ENCODE data around the gene SLC22A16.
"Not testable (repeated sequence)": the region's sequence is repeated elsewhere in the genome, so short reads cannot be mapped to it uniquely, and the experiment has no call there.

Gene SLC22A16

DNA sequence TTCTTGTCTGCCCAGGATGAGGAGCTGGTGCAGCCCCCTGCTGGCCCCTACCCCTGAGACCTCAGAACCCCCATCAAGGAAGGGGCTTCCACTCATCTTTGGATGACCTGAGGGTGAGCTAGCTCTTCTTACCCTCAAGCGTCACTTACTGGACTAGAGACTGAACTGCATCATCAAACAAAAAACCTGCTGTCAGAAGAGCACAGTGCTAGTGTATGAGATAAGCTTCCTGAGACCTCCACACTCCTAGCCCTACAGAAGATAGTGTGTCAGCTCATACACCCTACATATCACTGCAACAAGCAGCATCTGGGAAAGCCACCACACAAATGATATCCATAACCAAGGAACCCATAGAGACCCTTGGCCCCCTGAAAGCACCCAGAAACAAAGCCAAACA, 15.0 kb downstream of the SLC22A16 start:
- no peak overlapping the region for H3K27ac ChIP-seq
- TF ChIP-seq ZFX (IDR thresholded peaks at IDR 0.05; ENCODE audit: borderline replicate concordance) = no peak
- no peak for TF ChIP-seq CTCF (IDR thresholded peaks at IDR 0.05)

- TF ChIP-seq ZFX (IDR thresholded peaks at IDR 0.05; ENCODE audit: borderline replicate concordance) (no peak), CTCF (IDR thresholded peaks at IDR 0.05) (no peak)
- H3K27ac ChIP-seq = no peak overlapping the region
Measured at GRCh38 chr6:110459137-110459536, 17.3 kb downstream of the SLC22A16 start.

DNA sequence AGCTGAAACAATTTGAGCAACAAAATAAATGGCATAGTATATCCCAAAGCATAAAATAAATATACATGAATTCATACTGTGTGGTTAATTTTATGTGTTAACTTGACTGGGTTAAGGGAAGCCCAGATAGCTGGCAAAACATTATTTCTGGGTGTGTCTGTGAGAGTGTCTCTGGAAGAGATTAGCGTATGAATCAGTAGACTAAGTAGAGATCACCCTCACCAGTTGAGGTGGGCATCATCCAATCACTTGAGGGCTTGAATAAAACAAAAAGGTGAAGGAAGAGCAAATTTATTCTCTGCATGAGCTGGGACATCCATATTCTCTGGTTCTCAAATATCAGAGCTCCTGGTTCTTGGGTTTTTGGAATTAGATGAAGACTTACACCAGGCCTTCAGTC, 17.9 kb downstream of the SLC22A16 start:
- H3K27ac ChIP-seq = no peak overlapping the region
- TF ChIP-seq ZFX (IDR thresholded peaks at IDR 0.05; ENCODE audit: borderline replicate concordance) = no peak
- no peak for TF ChIP-seq CTCF (IDR thresholded peaks at IDR 0.05)

GRCh38 chr6:110457567-110458175, 18.7 kb downstream of the SLC22A16 start:
- TF ChIP-seq CTCF (IDR thresholded peaks at IDR 0.05) = peak; percentile 81
- not testable (repeated sequence) for H3K27ac ChIP-seq

GRCh38 chr6:110456694-110457093, 19.7 kb downstream of the SLC22A16 start:
- H3K27ac ChIP-seq = no peak overlapping the region
- TF ChIP-seq ZFX (IDR thresholded peaks at IDR 0.05; ENCODE audit: borderline replicate concordance) (no peak), CTCF (IDR thresholded peaks at IDR 0.05) (no peak)

- TF ChIP-seq ZFX (IDR thresholded peaks at IDR 0.05; ENCODE audit: borderline replicate concordance) (no peak), CTCF (IDR thresholded peaks at IDR 0.05) (no peak)
- H3K27ac ChIP-seq = no peak overlapping the region
Measured at GRCh38 chr6:110449541-110449895, 26.9 kb downstream of the SLC22A16 start.

- H3K27ac ChIP-seq = no peak overlapping the region
- TF ChIP-seq CTCF (IDR thresholded peaks at IDR 0.05) = no peak
- no peak for TF ChIP-seq ZFX (IDR thresholded peaks at IDR 0.05; ENCODE audit: borderline replicate concordance)
Measured at GRCh38 chr6:110448846-110449540, 27.4 kb downstream of the SLC22A16 start.

Measured in 22Rv1 (cell line).